Suprapubic skin (tissue), 3 donors: Measurements from ENCODE around the gene CTSA.

Source experiments
- CTCF ChIP-seq, 2 donors: fragments of 200-600 bp in 1 of 2; fragments of 450-650 bp in 1 of 2; sonication (generic) in 1 of 2; IDR thresholded peaks; one replicate each; pipeline ENCODE4 v1.5.1; 2016 to 2019; ENCODE audit warnings: antibody characterized with exemption in 2 of 2, mild to moderate bottlenecking in 1 of 2, moderate library complexity in 1 of 2
- POLR2A ChIP-seq, 2 donors: fragments of 450-650 bp; IDR thresholded peaks; one replicate each; pipeline ENCODE4 v1.6.1; 2017; ENCODE audit warnings: antibody characterized with exemption in 2 of 2, mild to moderate bottlenecking in 2 of 2, moderate library complexity in 2 of 2

- TF ChIP-seq CTCF (IDR thresholded peaks at IDR 0.05) (no peak), POLR2A (IDR thresholded peaks at IDR 0.05) (no peak)
Measured at GRCh38 chr20:45851501-45851900, 39.6 kb upstream of the CTSA start.
